ENCODE results near the gene MLLT1. TPM values are rescaled to one million over a fixed set of nuclear protein-coding genes. Genes with fewer than 3 reads are reported as not detected.

MLLT1 gene
- total and polyA plus RNA-seq, 9 donors = 11.1 to 116 (median 78.4) TPM

GRCh38 chr19:6249296-6249695 lies 30.5 kb downstream of the MLLT1 start:
- 16 to 26% (median 16%) methylated on average over 9 of the region's 9 CpGs for WGBS, 3 donors
- intact Hi-C loops (cut with DNase I) = no loop called here
- TF ChIP-seq POLR2A (IDR thresholded peaks at IDR 0.05) (no peak), CTCF (IDR thresholded peaks at IDR 0.05) (no peak)
- Histone ChIP-seq H3K4me1 (ENCODE audit: insufficient read depth) (peaks cover 11% of the 10 kb centered on the region), H3K4me3 (no peak overlapping the region), H3K27ac (peak overlapping the region in 1 of 2 donors; percentile 21), H3K27me3 (no peaks in the 10 kb centered on the region), H3K36me3 (no peaks in the 10 kb centered on the region), H3K9me3 (no peaks in the 10 kb centered on the region)
- DNase-seq = peak in 1 of 5 donors; percentile 50

GRCh38 chr19:6248844-6249243 lies 30.9 kb downstream of the MLLT1 start:
- no peak overlapping the region for H3K4me3 ChIP-seq
- WGBS, 3 donors = 9 to 24% (median 14%) methylated on average over 6 of the region's 6 CpGs
- H3K36me3 ChIP-seq = no peaks in the 10 kb centered on the region
- DNase-seq = no peak
- H3K27ac ChIP-seq = peak overlapping the region in 1 of 2 donors; percentile 21
- peaks cover 11% of the 10 kb centered on the region for H3K4me1 ChIP-seq (ENCODE audit: insufficient read depth)
- H3K9me3 ChIP-seq = no peaks in the 10 kb centered on the region
- H3K27me3 ChIP-seq = no peaks in the 10 kb centered on the region
- TF ChIP-seq CTCF (IDR thresholded peaks at IDR 0.05) = no peak
- TF ChIP-seq POLR2A (IDR thresholded peaks at IDR 0.05) = no peak
- TF ChIP-seq EP300 (IDR thresholded peaks at IDR 0.05) = no peak
- intact Hi-C loops (cut with DNase I) = no loop called here

GRCh38 chr19:6248341-6248740 lies 31.4 kb downstream of the MLLT1 start:
- peaks cover 14% of the 10 kb centered on the region for H3K4me1 ChIP-seq (ENCODE audit: insufficient read depth)
- no peaks in the 10 kb centered on the region for H3K36me3 ChIP-seq
- no peaks in the 10 kb centered on the region for H3K9me3 ChIP-seq
- intact Hi-C loops (cut with DNase I) = no loop called here
- no peaks in the 10 kb centered on the region for H3K27me3 ChIP-seq
- WGBS, 3 donors = 20 to 29% (median 25%) methylated on average over 3 of the region's 3 CpGs
- no peak overlapping the region for H3K4me3 ChIP-seq
- TF ChIP-seq POLR2A (IDR thresholded peaks at IDR 0.05) (no peak), CTCF (IDR thresholded peaks at IDR 0.05) (no peak), EP300 (IDR thresholded peaks at IDR 0.05) (no peak)
- H3K27ac ChIP-seq = peak overlapping the region in 1 of 2 donors; percentile 1
- DNase-seq = no peak

GRCh38 chr19:6247007-6247288 lies 32.8 kb downstream of the MLLT1 start:
- intact Hi-C loops (cut with DNase I) = no loop called here
- H3K4me3 ChIP-seq = no peak overlapping the region
- no peaks in the 10 kb centered on the region for H3K9me3 ChIP-seq
- 93 to 94% (median 93%) methylated on average over 7 of the region's 7 CpGs for WGBS, 3 donors
- no peaks in the 10 kb centered on the region for H3K27me3 ChIP-seq
- H3K36me3 ChIP-seq = no peaks in the 10 kb centered on the region
- no peak overlapping the region for H3K27ac ChIP-seq
- no peak for DNase-seq
- H3K4me1 ChIP-seq (ENCODE audit: insufficient read depth) = peaks cover 18% of the 10 kb centered on the region
- no peak for TF ChIP-seq CTCF (IDR thresholded peaks at IDR 0.05)
- TF ChIP-seq POLR2A (IDR thresholded peaks at IDR 0.05) = no peak
- no peak for TF ChIP-seq EP300 (IDR thresholded peaks at IDR 0.05)

Data from ovary (tissue), 9 donors.